Mucosa of stomach (tissue), 1 donor: ENCODE data around the gene PRPF8.
A peak's percentile ranks its signal among the peaks of the same experiment; 100 is the strongest.
"Not testable (repeated sequence)": the region's sequence is repeated elsewhere in the genome, so short reads cannot be mapped to it uniquely, and the experiment has no call there.

Experiments
- H3K27me3 ChIP-seq: one replicate; pipeline ENCODE4 v1.7.0; 2013; ENCODE audit warnings: mild to moderate bottlenecking, low read length; ENCODE audit not compliant: control insufficient read depth, insufficient read depth
- H3K36me3 ChIP-seq: one replicate; pipeline ENCODE4 v1.7.0; 2013; ENCODE audit warnings: low read length; ENCODE audit not compliant: control insufficient read depth, insufficient read depth
- H3K4me1 ChIP-seq: one replicate; pipeline ENCODE4 v1.7.0; 2013; ENCODE audit warnings: mild to moderate bottlenecking, low read length; ENCODE audit not compliant: control insufficient read depth, insufficient read depth
- H3K4me3 ChIP-seq: one replicate; pipeline ENCODE4 v1.7.0; 2013; ENCODE audit warnings: low read length
- H3K9ac ChIP-seq: one replicate; pipeline ENCODE4 v1.7.0; 2013; ENCODE audit warnings: mild to moderate bottlenecking, low read length, moderate library complexity
- H3K9me3 ChIP-seq: one replicate; pipeline ENCODE4 v1.7.0; 2013; ENCODE audit warnings: mild to moderate bottlenecking, low read length, moderate library complexity; ENCODE audit not compliant: control insufficient read depth
- donor health status: Pancreatic carcinoma.

Gene PRPF8

DNA sequence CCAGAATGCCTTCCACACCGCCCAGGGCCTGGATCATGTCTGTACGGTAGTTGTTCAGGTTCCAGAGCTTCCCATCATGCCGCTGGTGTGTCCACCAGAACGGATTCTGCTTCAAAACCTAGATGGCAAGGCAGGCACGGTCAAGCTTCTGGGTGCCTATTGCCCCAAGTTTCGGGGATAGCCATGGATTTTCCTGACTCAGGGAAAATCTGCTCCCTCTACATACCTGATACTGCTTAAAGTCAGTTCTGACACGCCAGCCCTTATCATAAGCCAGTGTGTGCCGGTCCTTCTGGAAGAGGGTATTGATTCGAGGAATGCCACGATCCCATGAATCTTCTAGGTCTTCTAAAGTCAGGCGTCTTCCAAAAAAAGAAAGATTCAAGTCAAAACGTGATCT, 23.6 kb downstream of the PRPF8 start:
- Histone ChIP-seq H3K36me3 (peaks cover 52% of the 10 kb centered on the region), H3K27me3 (no peaks in the 10 kb centered on the region), H3K4me3 (no peak overlapping the region), H3K9ac (no peak overlapping the region), H3K9me3 (no peaks in the 10 kb centered on the region), H3K4me1 (no peaks in the 10 kb centered on the region)

DNA sequence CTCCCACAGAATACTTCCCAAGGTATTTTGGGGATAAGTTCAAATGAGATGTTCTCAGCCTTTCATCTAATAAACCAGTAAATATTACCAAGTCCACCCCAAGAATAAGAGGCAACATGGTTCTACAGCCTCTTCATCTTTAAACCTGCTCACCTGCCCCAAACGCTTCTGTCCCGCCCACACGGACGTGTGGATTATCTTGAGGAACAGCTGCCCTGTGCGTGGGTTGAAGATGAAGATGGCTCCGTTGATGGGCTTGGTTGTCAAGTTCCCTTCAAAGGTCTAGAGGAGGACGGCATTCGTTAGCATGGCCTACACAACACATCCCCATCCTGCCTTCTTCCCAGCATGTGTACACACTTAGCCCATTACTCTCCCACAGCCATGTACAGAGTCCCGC, 26.6 kb downstream of the PRPF8 start:
- H3K9ac ChIP-seq: no peak overlapping the region
- no peaks in the 10 kb centered on the region for H3K4me1 ChIP-seq
- no peaks in the 10 kb centered on the region for H3K27me3 ChIP-seq
- peaks cover 65% of the 10 kb centered on the region for H3K36me3 ChIP-seq
- H3K9me3 ChIP-seq: no peaks in the 10 kb centered on the region
- no peak overlapping the region for H3K4me3 ChIP-seq

DNA sequence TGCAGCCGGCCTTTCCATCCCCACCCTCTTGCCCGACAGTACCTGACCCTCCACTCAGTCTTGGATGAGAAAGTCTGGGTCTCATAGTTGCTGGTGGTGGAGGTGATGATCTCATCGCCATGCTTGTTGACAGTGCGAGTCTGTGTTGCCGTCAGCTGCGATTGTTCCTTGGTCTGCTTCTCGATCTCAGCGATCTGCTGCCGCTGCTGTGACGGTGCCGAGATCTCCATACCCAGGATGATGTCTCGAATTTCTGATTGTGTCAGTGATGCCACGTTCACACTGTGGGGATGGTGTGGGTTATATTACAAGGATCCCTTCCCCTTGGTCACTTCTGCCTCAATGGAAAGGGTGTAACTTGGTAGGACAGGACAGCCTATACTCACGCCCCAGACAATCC, 30.9 kb downstream of the PRPF8 start:
- Histone ChIP-seq H3K4me3 (no peak overlapping the region), H3K9ac (no peak overlapping the region), H3K36me3 (peaks cover 33% of the 10 kb centered on the region), H3K9me3 (no peaks in the 10 kb centered on the region), H3K4me1 (peaks cover 19% of the 10 kb centered on the region), H3K27me3 (no peaks in the 10 kb centered on the region)

DNA sequence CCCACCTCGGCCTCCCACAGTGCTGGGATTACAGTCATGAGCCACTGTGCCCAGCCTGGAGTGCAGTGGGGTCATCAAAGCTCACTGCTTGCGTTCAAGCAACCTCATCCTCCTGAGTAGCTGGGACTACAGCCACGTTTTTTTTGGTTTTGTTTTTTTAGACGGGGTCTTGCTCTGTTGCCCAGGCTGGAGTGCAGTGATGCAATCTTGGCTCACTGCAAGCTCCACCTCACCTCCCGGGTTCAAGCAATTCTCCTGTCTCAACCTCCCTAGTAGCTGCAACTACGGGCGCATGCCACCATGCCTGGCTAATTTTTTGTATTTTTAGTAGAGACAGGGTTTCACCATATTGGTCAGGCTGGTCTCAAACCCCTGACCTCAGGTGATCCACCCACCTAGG, 31.9 kb downstream of the PRPF8 start:
- peaks cover 25% of the 10 kb centered on the region for H3K36me3 ChIP-seq

DNA sequence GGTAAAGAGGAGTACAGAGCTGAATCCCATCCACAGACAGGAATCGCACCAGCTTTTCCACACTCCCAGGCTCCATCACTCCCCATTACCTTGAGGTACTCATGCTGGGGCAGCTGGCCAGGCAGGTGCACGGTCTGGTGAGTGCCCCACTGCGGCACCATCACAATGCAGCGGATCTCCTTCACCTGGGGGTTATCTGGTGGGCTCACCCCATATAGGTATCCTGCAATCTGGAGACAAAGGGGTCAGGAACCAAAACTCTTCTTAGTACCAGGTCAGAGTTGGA, 33.2 kb downstream of the PRPF8 start:
- H3K4me3 ChIP-seq: no peak overlapping the region
- H3K27me3 ChIP-seq: no peaks in the 10 kb centered on the region
- H3K36me3 ChIP-seq: peaks cover 17% of the 10 kb centered on the region
- H3K4me1 ChIP-seq: peaks cover 33% of the 10 kb centered on the region
- no peak overlapping the region for H3K9ac ChIP-seq
- H3K9me3 ChIP-seq: no peaks in the 10 kb centered on the region

More for the DNA sequence above, 31.9 kb downstream of the PRPF8 start:
- H3K27me3 ChIP-seq, H3K9ac ChIP-seq, H3K9me3 ChIP-seq, H3K4me3 ChIP-seq: not testable (repeated sequence)
- peaks cover 28% of the 10 kb centered on the region for H3K4me1 ChIP-seq

DNA sequence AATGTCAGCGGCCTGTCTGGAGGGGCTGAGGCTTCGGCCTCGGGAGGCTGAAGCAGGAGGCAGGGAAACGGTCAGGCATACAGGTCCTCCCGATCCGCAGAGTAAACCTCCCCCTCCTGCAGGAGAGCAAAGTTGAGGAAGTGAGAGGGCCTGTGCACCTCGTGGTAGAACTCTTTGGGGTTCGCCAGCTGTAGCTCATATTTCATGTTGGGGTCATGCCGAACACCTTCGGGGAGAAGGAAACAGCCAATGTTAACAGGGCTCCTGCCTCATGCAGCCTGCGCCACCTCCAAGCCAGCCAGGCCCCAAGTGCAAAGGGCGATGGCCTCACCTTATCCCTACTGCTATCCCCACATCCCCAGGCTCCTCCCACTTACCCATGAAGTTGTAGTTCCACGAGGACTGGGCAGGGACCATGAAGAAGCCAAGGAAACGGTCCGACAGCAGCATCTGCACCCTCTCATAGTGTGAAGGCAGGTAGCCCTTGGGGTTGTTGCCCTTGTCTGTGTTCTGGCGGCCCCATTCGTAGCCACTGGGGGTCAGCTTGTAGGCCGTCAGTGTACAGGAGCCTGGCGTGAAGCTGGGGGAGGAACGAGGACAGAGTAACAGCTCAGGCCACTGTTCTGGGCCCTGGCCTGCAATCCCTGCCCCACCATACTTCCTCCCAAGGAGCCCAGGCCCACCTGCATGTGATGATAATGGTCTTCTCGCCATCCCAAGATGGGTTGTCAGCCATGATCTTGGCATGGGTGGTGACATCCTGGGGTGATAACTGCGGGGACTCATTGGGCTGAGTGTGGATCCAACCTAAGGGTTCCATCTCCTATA, 33.7 kb downstream of the PRPF8 start:
- no peak overlapping the region for H3K4me3 ChIP-seq
- H3K27me3 ChIP-seq: no peaks in the 10 kb centered on the region
- H3K4me1 ChIP-seq: peaks cover 33% of the 10 kb centered on the region
- H3K36me3 ChIP-seq: peaks cover 12% of the 10 kb centered on the region
- H3K9me3 ChIP-seq: no peaks in the 10 kb centered on the region
- no peak overlapping the region for H3K9ac ChIP-seq

DNA sequence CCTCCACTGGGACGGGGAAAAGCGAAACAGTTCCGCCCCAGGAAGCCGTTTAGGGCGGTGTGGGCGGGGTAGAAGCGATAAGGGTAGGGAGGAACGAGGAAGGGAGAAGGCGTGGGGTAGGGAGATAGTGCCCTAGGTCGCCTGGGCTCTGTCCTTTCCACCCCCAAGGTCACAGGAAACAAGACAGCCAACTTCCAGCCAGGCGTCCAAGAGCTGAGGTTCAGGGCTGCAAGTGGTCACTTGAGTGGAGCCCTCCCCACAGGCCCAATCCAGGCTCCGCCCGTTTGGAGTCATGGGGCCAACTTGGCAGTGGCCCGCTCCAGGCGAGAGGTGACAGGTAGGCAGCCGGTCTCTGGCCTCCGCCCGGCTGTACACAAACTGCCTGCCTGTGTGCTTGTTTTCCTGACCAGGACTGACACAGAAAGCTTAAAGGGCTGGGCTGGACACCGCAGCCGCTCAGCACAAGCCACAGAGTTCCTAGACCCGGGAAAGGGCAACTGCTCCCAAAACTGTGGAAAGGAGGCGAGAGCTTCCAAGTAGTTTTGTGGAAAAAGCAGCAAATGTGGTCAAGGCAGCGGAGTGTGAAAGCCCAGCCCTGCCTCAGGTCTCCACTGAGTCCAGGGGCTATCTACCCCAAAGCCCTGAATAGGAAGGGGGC, 34.7 kb downstream of the PRPF8 start, which contains the start of gene RILP:
TSS of gene RILP (minus strand) at position 23 of the 658 bp plus-strand sequence. CDS start 62 bp downstream, outside the sequence.
- Histone ChIP-seq H3K4me3 (peak within 1 kb of the TSS; percentile 28), H3K9me3 (no peaks in the 10 kb centered on the region), H3K4me1 (peaks cover 33% of the 10 kb centered on the region), H3K27me3 (no peaks in the 10 kb centered on the region), H3K36me3 (peaks cover 8% of the 10 kb centered on the region), H3K9ac (peak within 1 kb of the TSS; percentile 77)

DNA sequence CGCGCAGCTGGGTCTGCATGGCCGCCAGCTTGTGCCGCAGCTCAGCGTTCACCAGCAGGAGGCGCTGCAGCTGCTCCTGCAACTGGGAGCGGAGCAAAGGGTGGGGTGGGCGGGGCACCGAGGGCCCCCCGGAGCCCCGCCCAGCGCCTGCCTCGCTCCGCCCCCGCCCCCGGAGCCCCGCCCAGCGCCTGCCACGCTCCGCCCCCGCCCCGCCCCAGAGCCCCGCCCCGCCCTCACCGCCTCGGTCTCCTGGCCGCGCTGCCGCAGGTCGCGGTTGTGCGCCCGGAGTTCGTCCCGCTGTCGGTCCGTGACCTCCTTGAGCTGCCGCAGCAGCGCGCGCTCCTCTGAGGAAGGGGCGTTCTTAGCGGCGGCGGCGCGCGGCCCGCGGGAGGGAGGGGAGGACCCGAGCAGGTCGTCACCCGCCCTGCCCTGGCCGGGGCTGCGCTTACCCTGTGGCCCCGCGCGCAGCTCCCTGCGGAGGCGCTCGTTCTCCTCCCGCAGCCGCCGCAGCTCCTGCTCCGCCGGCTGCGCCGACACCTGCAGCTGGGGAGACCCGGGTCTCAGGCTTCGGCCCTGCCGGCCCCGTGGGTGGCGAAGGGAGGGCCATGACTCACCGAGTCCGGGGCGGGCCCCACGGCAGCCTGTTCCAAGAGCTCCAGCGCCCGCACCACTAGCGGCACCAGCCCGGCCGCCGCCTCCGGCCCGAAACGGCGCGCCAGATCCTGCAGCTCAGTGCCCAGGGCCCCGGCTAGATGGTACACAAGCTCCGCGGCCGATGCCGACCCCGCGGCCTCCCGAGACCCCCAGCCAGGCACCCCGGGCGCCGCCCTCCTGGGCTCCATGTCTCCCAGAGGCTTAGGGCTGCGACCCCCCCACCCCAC, 35.5 kb downstream of the PRPF8 start:
- Histone ChIP-seq H3K4me1 (peaks cover 40% of the 10 kb centered on the region), H3K9ac (peak overlapping the region; percentile 77), H3K27me3 (no peaks in the 10 kb centered on the region), H3K36me3 (peaks cover 8% of the 10 kb centered on the region), H3K4me3 (peak overlapping the region; percentile 28), H3K9me3 (no peaks in the 10 kb centered on the region)

DNA sequence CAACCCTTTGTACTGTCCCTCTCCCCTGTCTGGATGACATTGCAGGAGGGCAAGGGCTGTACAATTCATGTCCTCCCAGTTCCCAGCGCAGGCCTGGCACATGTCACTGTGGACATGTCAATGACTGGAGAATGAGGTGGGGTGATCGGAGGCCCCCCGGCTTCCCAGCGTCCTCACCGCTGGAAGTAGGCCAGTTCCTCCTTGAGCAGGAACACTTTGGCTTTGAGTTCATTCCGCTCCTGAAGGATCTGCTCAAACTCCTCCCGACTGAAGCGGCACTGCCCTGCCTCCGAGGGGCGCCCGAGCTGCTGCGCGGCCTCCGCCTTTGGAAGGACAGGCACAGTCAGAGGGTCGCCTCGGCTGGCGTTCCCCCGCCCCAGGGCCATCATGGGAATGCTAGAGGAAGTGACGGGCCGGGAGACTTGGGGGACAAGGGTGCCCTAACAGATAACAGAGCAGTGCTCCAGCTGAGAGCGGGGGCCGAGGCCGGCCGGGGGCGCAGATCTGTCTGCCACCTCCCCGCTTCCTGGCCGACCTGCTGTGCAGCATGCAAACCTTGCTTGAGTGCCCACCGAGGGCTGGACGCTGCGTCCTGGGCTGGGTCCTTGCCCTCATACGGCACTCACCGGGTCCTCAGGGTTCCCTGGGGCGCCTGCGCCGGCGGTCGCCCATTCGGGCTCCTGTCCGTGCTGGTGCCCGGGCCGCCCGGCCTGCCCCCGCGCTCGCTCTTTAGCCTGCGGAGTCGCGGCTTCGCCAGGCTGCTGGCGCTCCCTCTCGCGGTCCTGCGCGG, 36.3 kb downstream of the PRPF8 start:
- peak overlapping the region; percentile 49 for H3K4me3 ChIP-seq
- H3K9ac ChIP-seq: peak overlapping the region; percentile 60
- no peaks in the 10 kb centered on the region for H3K27me3 ChIP-seq
- peaks cover 48% of the 10 kb centered on the region for H3K4me1 ChIP-seq
- H3K36me3 ChIP-seq: peaks cover 2% of the 10 kb centered on the region
- no peaks in the 10 kb centered on the region for H3K9me3 ChIP-seq

DNA sequence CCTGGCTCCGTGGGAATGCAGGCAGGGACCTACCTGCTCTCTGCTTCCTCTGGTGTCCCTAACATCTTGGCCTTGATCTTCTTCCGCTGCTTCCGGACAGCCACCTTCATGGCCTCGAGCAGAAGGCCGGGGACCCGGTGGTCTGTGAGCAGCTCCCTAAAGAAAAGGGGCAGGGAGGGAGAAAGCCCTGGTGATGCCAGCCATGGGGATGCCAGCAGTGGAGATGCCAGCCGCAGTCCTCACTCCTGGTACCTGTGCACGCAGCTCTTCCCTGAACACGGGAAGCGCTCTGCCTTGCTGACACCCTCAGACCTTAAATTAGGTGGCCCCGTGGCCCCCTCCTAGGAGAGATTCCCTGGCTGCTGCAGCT, 36.9 kb downstream of the PRPF8 start:
- no peaks in the 10 kb centered on the region for H3K36me3 ChIP-seq
- H3K4me1 ChIP-seq: peaks cover 48% of the 10 kb centered on the region
- H3K4me3 ChIP-seq: no peak overlapping the region
- H3K9me3 ChIP-seq: no peaks in the 10 kb centered on the region
- H3K27me3 ChIP-seq: no peaks in the 10 kb centered on the region
- no peak overlapping the region for H3K9ac ChIP-seq

DNA sequence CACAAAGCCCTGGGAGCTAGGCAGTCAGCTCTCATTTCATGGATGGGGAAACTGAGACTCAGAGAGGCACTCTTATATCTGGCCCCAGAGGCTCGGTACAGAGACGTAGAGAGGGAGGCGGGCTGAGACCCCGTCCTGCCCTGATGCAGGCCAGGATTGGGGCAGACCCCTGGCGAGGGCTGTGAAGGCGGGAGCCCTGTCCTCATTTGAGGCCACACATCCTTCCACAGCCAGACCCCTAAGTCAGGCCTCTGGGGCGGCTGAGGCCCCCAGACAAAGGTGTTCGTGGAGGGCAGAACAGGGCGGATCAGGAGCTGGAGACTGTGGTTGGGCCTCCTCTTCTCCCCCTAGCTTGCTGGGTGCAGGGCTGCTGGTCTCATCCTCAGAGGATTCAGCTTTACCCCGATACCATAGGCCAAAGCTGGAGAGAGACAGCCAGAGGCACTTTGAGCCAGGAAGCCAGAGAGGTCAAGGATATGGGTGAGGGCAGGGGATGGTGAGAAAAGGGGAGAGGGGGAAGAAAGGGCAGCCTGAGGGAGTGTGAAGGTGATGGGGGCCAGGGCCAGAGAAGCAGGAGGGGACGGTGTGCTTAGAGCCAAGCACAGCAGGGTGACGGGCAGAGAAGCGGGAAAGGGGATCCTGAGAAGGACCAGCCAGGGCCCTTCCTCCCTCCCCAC, 38.3 kb downstream of the PRPF8 start:
- no peak overlapping the region for H3K4me3 ChIP-seq

More for the DNA sequence above, 38.3 kb downstream of the PRPF8 start:
- H3K36me3 ChIP-seq: no peaks in the 10 kb centered on the region
- H3K9ac ChIP-seq: no peak overlapping the region
- H3K9me3 ChIP-seq: no peaks in the 10 kb centered on the region
- no peaks in the 10 kb centered on the region for H3K27me3 ChIP-seq
- peaks cover 45% of the 10 kb centered on the region for H3K4me1 ChIP-seq
